ENCODE measurements around the gene CCDC127. TPM values are rescaled to one million over a fixed set of nuclear protein-coding genes. Genes with fewer than 3 reads are reported as not detected.
A peak's percentile ranks its signal among the peaks of the same experiment; 100 is the strongest.
"Not testable (repeated sequence)": the region's sequence is repeated elsewhere in the genome, so short reads cannot be mapped to it uniquely, and the experiment has no call there.

Gene CCDC127
- total and polyA plus RNA-seq, 7 donors: 4.1 to 11.2 (median 7.0) TPM

GRCh38 chr5:167511-167910 is 50.4 kb downstream of the CCDC127 start:
- Histone ChIP-seq H3K9me3 (no peaks in the 10 kb centered on the region), H3K36me3 (ENCODE audit: insufficient read depth in 1 of 2, low read depth in 1 of 2) (no peaks in the 10 kb centered on the region), H3K4me1 (no peaks in the 10 kb centered on the region), H3K27ac (no peak overlapping the region), H3K27me3 (ENCODE audit: insufficient read depth in 3 of 3, low read length in 2 of 3) (peaks cover 0 to 8% (median 0%) of the 10 kb centered on the region in 3 donors), H3K4me3 (no peak overlapping the region)
- intact Hi-C loops (cut with DNase I): no loop called here
- WGBS, 3 donors: 73 to 83% (median 81%) methylated on average over 7 of the region's 7 CpGs
- TF ChIP-seq, protein P1, sequence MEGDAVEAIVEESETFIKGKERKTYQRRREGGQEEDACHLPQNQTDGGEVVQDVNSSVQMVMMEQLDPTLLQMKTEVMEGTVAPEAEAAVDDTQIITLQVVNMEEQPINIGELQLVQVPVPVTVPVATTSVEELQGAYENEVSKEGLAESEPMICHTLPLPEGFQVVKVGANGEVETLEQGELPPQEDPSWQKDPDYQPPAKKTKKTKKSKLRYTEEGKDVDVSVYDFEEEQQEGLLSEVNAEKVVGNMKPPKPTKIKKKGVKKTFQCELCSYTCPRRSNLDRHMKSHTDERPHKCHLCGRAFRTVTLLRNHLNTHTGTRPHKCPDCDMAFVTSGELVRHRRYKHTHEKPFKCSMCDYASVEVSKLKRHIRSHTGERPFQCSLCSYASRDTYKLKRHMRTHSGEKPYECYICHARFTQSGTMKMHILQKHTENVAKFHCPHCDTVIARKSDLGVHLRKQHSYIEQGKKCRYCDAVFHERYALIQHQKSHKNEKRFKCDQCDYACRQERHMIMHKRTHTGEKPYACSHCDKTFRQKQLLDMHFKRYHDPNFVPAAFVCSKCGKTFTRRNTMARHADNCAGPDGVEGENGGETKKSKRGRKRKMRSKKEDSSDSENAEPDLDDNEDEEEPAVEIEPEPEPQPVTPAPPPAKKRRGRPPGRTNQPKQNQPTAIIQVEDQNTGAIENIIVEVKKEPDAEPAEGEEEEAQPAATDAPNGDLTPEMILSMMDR (IDR thresholded peaks at IDR 0.05): no peak
- DNase-seq: peak in 1 of 2 donors; percentile 43
- no peak for ATAC-seq

- Histone ChIP-seq H3K9me3 (no peaks in the 10 kb centered on the region), H3K4me3 (no peak overlapping the region), H3K4me1 (no peaks in the 10 kb centered on the region), H3K27ac (no peak overlapping the region), H3K36me3 (ENCODE audit: insufficient read depth in 1 of 2, low read depth in 1 of 2) (no peaks in the 10 kb centered on the region), H3K27me3 (ENCODE audit: insufficient read depth in 3 of 3, low read length in 2 of 3) (peaks cover 0 to 1% (median 0%) of the 10 kb centered on the region in 3 donors)
- WGBS, 3 donors: 89 to 95% (median 93%) methylated on average over 23 to 25 of the region's 27 CpGs
- no peak for ATAC-seq
- TF ChIP-seq, protein P1 (IDR thresholded peaks at IDR 0.05): no peak
- intact Hi-C loops (cut with DNase I): no loop called here
- peak; percentile 7 to 17 for DNase-seq
These were observed 51.2 kb downstream of the CCDC127 start for GRCh38 chr5:166441-167372.

DNA sequence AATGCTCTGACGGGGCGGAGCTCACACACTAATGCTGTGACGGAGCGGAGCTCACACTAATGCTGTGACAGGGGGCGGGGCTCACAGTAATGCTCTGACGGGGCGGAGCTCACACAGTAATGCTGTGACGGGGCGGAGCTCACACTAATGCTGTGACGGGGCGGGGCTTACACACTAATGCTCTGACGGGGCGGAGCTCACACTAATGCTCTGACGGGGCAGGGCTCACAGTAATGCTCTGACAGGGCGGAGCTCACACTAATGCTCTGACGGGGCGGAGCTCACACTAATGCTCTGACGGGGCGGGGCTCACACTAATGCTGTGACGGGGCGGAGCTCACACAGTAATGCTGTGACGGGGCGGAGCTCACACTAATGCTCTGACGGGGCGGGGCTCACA is 53.2 kb downstream of the CCDC127 start:
- H3K27me3 ChIP-seq (ENCODE audit: insufficient read depth in 3 of 3, low read length in 2 of 3); H3K27ac ChIP-seq; H3K9me3 ChIP-seq; H3K4me3 ChIP-seq; H3K4me1 ChIP-seq; H3K36me3 ChIP-seq (ENCODE audit: insufficient read depth in 1 of 2, low read depth in 1 of 2); ATAC-seq; intact Hi-C loops (cut with DNase I): not testable (repeated sequence)
- peak in 1 of 2 donors; percentile 19 for DNase-seq
- 75 to 92% (median 89%) methylated on average over 19 to 25 of the region's 25 CpGs for WGBS, 3 donors

DNA sequence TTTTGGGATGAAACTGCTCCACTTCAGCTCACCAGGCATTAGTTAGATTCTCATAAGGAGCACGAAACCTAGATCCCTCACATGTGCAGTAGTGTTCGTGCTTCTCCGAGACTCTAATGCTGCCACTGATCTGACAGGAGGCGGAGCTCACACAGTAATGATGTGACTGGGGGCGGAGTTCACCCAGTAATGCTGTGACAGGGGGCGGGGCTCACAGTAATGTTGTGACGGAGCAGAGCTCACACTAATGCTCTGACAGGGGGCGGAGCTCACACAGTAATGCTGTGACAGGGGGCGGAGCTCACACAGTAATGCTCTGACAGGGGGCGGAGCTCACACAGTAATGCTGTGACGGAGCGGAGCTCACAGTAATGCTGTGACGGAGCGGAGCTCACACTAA is 53.7 kb downstream of the CCDC127 start:
- ATAC-seq: no peak
- Histone ChIP-seq H3K36me3 (ENCODE audit: insufficient read depth in 1 of 2, low read depth in 1 of 2) (no peaks in the 10 kb centered on the region), H3K9me3 (no peaks in the 10 kb centered on the region), H3K4me3 (no peak overlapping the region), H3K4me1 (no peaks in the 10 kb centered on the region), H3K27me3 (ENCODE audit: insufficient read depth in 3 of 3, low read length in 2 of 3) (peaks cover 0 to 11% (median 3%) of the 10 kb centered on the region in 3 donors), H3K27ac (no peak overlapping the region)
- intact Hi-C loops (cut with DNase I): no loop called here
- DNase-seq: peak in 1 of 2 donors; percentile 43
- WGBS, 3 donors: 77 to 90% (median 83%) methylated on average over 11 to 14 of the region's 14 CpGs
- TF ChIP-seq, protein P1 (IDR thresholded peaks at IDR 0.05): no peak

DNA sequence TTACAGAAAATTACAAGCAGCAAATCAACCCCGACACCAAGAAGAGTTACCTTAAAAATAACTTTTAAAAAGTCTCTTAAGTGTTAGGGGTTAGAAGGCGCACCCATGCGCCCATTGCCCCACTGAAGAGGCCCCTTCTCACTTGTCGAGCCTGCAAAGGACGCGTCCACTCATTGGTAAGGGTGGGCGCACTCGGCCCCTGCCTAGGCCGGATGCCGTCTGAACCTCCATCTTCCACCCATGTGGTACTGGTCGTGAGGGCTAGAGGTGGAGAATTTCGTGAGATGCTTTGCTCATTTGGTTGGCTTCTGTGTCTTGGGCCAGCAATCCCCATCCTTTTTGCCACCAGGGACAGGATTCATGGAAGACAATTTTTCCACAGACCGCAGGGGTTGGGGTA is 54.1 kb downstream of the CCDC127 start:
- no peak for ATAC-seq
- H3K4me3 ChIP-seq: no peak overlapping the region
- TF ChIP-seq, protein P1 (IDR thresholded peaks at IDR 0.05): no peak
- H3K36me3 ChIP-seq (ENCODE audit: insufficient read depth in 1 of 2, low read depth in 1 of 2): no peaks in the 10 kb centered on the region
- DNase-seq: peak; percentile 4 to 7
- H3K27ac ChIP-seq: no peak overlapping the region
- peaks cover 0 to 13% (median 3%) of the 10 kb centered on the region in 3 donors for H3K27me3 ChIP-seq (ENCODE audit: insufficient read depth in 3 of 3, low read length in 2 of 3)
- no peaks in the 10 kb centered on the region for H3K4me1 ChIP-seq
- intact Hi-C loops (cut with DNase I): no loop called here
- no peaks in the 10 kb centered on the region for H3K9me3 ChIP-seq
- 79 to 95% (median 91%) methylated on average over 13 of the region's 13 CpGs for WGBS, 3 donors
